Liver (tissue), 9 donors: ENCODE results near the gene KIF6. TPM values are rescaled to one million over a fixed set of nuclear protein-coding genes. Genes with fewer than 3 reads are reported as not detected.

ENCODE experiments used
- DNase-seq: peaks from one replicate; pipeline ENCODE4 v3.0.0-alpha.2; 2017; ENCODE audit warnings: low spot score
- H3K27ac ChIP-seq, 2 donors: one replicate each; pipeline ENCODE4 v1.7.0; 2013; ENCODE audit warnings: inconsistent platforms in 2 of 2, low read length in 2 of 2, control low read depth in 1 of 2, low read depth in 1 of 2, mild to moderate bottlenecking in 1 of 2
- H3K27me3 ChIP-seq, 4 donors: one replicate each; pipeline versions ENCODE4 v1.6.1 to v1.7.0; 2013; ENCODE audit warnings: low read length in 3 of 4, inconsistent platforms in 1 of 4, mild to moderate bottlenecking in 1 of 4, moderate library complexity in 1 of 4; ENCODE audit not compliant: control insufficient read depth in 4 of 4, insufficient read depth in 4 of 4
- H3K36me3 ChIP-seq, 4 donors: one replicate each; pipeline versions ENCODE4 v1.6.1 to v1.7.0; 2013; ENCODE audit warnings: low read length in 3 of 4, mild to moderate bottlenecking in 3 of 4, low read depth in 1 of 4, moderate library complexity in 1 of 4; ENCODE audit not compliant: control insufficient read depth in 4 of 4, insufficient read depth in 3 of 4
- H3K4me1 ChIP-seq, 4 donors: one replicate each; pipeline versions ENCODE4 v1.6.1 to v1.7.0; 2013; ENCODE audit warnings: low read length in 3 of 4, mild to moderate bottlenecking in 3 of 4, moderate library complexity in 1 of 4; ENCODE audit not compliant: control insufficient read depth in 4 of 4, insufficient read depth in 4 of 4
- H3K4me3 ChIP-seq, 3 donors: one replicate each; pipeline versions ENCODE4 v1.6.1 to v1.7.0; 2013; ENCODE audit warnings: low read length in 3 of 3, control low read depth in 1 of 3, low read depth in 1 of 3, mild to moderate bottlenecking in 1 of 3
- H3K9ac ChIP-seq, 2 donors: one replicate each; pipeline ENCODE4 v1.7.0; 2013; ENCODE audit warnings: low read length in 2 of 2, mild to moderate bottlenecking in 2 of 2, moderate library complexity in 2 of 2, control low read depth in 1 of 2, low read depth in 1 of 2
- H3K9me3 ChIP-seq, 4 donors: one replicate each; pipeline versions ENCODE4 v1.6.1 to v1.7.0; 2013; ENCODE audit warnings: low read length in 3 of 4; ENCODE audit not compliant: control insufficient read depth in 4 of 4
- ATF3 ChIP-seq: IDR thresholded peaks from 2 replicates; pipeline ENCODE4 v1.6.1; 2016; ENCODE audit warnings: antibody characterized with exemption
- EGR1 ChIP-seq, 2 donors: IDR thresholded peaks; 2 replicates each; pipeline ENCODE4 v1.6.1; 2016 to 2018; ENCODE audit warnings: antibody characterized with exemption in 2 of 2, low read depth in 2 of 2
- FOXA1 ChIP-seq: IDR thresholded peaks from 2 replicates; pipeline ENCODE4 v1.6.1; 2016; ENCODE audit warnings: antibody characterized with exemption
- FOXA2 ChIP-seq: IDR thresholded peaks from 2 replicates; pipeline ENCODE4 v1.6.1; 2016; ENCODE audit warnings: antibody characterized with exemption
- GABPA ChIP-seq, 2 donors: IDR thresholded peaks in 1 of 2; conservative IDR thresholded peaks in 1 of 2; 2 replicates each; pipeline ENCODE4 v1.6.1; 2016; ENCODE audit warnings: antibody characterized with exemption in 2 of 2, mild to moderate bottlenecking in 1 of 2, moderate library complexity in 1 of 2
- HNF4A ChIP-seq, 2 donors: conservative IDR thresholded peaks; 2 replicates each; pipeline ENCODE4 v1.6.1; 2016; ENCODE audit warnings: antibody characterized with exemption in 2 of 2, mild to moderate bottlenecking in 2 of 2
- HNF4G ChIP-seq: IDR thresholded peaks from 2 replicates; pipeline ENCODE4 v1.6.1; 2016; ENCODE audit warnings: antibody characterized with exemption
- JUND ChIP-seq, 2 donors: IDR thresholded peaks; 2 replicates each; pipeline ENCODE4 v1.6.1; 2016; ENCODE audit warnings: antibody characterized with exemption in 2 of 2
- NR2F2 ChIP-seq: IDR thresholded peaks from 2 replicates; pipeline ENCODE4 v1.6.1; 2016; ENCODE audit warnings: antibody characterized with exemption
- RAD21 ChIP-seq, 2 donors: IDR thresholded peaks; 2 replicates each; pipeline ENCODE4 v1.6.1; 2016; ENCODE audit warnings: antibody characterized with exemption in 2 of 2, mild to moderate bottlenecking in 2 of 2
- REST ChIP-seq: IDR thresholded peaks from 2 replicates; pipeline ENCODE4 v1.6.1; 2016; ENCODE audit warnings: antibody characterized with exemption, mild to moderate bottlenecking
- RXRA ChIP-seq, 2 donors: IDR thresholded peaks; 2 replicates each; pipeline ENCODE4 v1.6.1; 2017 to 2018; ENCODE audit warnings: antibody characterized with exemption in 2 of 2, mild to moderate bottlenecking in 1 of 2
- SP1 ChIP-seq: IDR thresholded peaks from 2 replicates; pipeline ENCODE4 v1.6.1; 2018; ENCODE audit warnings: antibody characterized with exemption, mild to moderate bottlenecking
- TAF1 ChIP-seq: conservative IDR thresholded peaks from 2 replicates; pipeline ENCODE4 v1.6.1; 2016; ENCODE audit warnings: antibody characterized with exemption, mild to moderate bottlenecking
- YY1 ChIP-seq: IDR thresholded peaks from 2 replicates; pipeline ENCODE4 v1.6.1; 2016; ENCODE audit warnings: antibody characterized with exemption, mild to moderate bottlenecking
- WGBS: extraction: QIAGEN DNeasy Blood & Tissue Kit; methylation state at CpG from one replicate; pipeline ENCODE4 v1.1.7; 2013; 5-methylcytosine and 5-hydroxymethylcytosine counted together
- polyA plus RNA-seq, 2 donors: library from polyadenylated mRNA; stranded (reverse) in 1 of 2; unstranded in 1 of 2; fragments of 200-250 nt in 1 of 2; fragments of >200 nt in 1 of 2; fragmentation: Nextera tagmentation in 1 of 2; extraction: Ambion mirVana in 1 of 2; gene quantifications; one replicate each; pipeline versions ENCODE4 v1.2.1 to v1.2.3, GENCODE V29; 2013 to 2015
- total RNA-seq, 2 donors: library from RNA; depleted of rRNA; stranded (reverse); fragments of >200 nt; gene quantifications; one replicate each; pipeline ENCODE4 v1.2.3, GENCODE V29; 2014
- TF ChIP-seq, protein P1 (sequence below): IDR thresholded peaks from 2 replicates; pipeline ENCODE4 v1.6.1; 2016; ENCODE audit warnings: antibody characterized with exemption
- TF ChIP-seq, protein P2 (sequence below): fragments of 150-350 bp; IDR thresholded peaks from 2 replicates; pipeline ENCODE4 v1.5.1; 2017; ENCODE audit warnings: improper control_type of control experiment, low read depth, low read length; ENCODE audit not compliant: missing input control
- TF ChIP-seq, protein P3 (sequence below): IDR thresholded peaks from 2 replicates; pipeline ENCODE4 v1.6.1; 2016; ENCODE audit warnings: antibody characterized with exemption
- donor health status: healthy.
- donor health status: healthy.
- donor health status: healthy.
- donor health status: healthy.
- donor health status: healthy.

The KIF6 gene
- total and polyA plus RNA-seq, 4 donors, result 0.17 to 7.5 (median 0.29) TPM

- no peaks in the 10 kb centered on the region for H3K36me3 ChIP-seq
- no peak for DNase-seq
- TF ChIP-seq, protein P1, sequence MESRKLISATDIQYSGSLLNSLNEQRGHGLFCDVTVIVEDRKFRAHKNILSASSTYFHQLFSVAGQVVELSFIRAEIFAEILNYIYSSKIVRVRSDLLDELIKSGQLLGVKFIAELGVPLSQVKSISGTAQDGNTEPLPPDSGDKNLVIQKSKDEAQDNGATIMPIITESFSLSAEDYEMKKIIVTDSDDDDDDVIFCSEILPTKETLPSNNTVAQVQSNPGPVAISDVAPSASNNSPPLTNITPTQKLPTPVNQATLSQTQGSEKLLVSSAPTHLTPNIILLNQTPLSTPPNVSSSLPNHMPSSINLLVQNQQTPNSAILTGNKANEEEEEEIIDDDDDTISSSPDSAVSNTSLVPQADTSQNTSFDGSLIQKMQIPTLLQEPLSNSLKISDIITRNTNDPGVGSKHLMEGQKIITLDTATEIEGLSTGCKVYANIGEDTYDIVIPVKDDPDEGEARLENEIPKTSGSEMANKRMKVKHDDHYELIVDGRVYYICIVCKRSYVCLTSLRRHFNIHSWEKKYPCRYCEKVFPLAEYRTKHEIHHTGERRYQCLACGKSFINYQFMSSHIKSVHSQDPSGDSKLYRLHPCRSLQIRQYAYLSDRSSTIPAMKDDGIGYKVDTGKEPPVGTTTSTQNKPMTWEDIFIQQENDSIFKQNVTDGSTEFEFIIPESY, result no peak
- TF ChIP-seq GABPA (IDR thresholded peaks at IDR 0.05 in 1 of 2, conservative IDR thresholded peaks at IDR 0.05 in 1 of 2) (no peak), RAD21 (IDR thresholded peaks at IDR 0.05) (no peak), YY1 (no peak), HNF4A (conservative IDR thresholded peaks at IDR 0.05) (no peak), RXRA (IDR thresholded peaks at IDR 0.05) (no peak), FOXA1 (no peak)
- H3K9ac ChIP-seq, result no peak overlapping the region
- H3K27me3 ChIP-seq, result no peaks in the 10 kb centered on the region
- WGBS, result 87% methylated on average over 15 of the region's 15 CpGs
- H3K4me1 ChIP-seq, result no peaks in the 10 kb centered on the region
- H3K4me3 ChIP-seq, result no peak overlapping the region
- no peak overlapping the region for H3K27ac ChIP-seq
- no peaks in the 10 kb centered on the region for H3K9me3 ChIP-seq
Measured at GRCh38 chr6:39420300-39421265, 304.6 kb downstream of the KIF6 start.

- Histone ChIP-seq H3K4me1 (no peaks in the 10 kb centered on the region), H3K4me3 (no peak overlapping the region), H3K9me3 (no peaks in the 10 kb centered on the region), H3K36me3 (no peaks in the 10 kb centered on the region), H3K27me3 (no peaks in the 10 kb centered on the region), H3K27ac (no peak overlapping the region), H3K9ac (no peak overlapping the region)
- DNase-seq, result no peak
- WGBS, result 89% methylated on average over 3 of the region's 3 CpGs
- TF ChIP-seq RAD21 (IDR thresholded peaks at IDR 0.05), result no peak
- no peak for TF ChIP-seq RXRA (IDR thresholded peaks at IDR 0.05)
- no peak for TF ChIP-seq EGR1 (IDR thresholded peaks at IDR 0.05; ENCODE audit: low read depth in 2 of 2)
- TF ChIP-seq ATF3, result no peak
- TF ChIP-seq JUND (IDR thresholded peaks at IDR 0.05), result no peak
- TF ChIP-seq, protein P2, sequence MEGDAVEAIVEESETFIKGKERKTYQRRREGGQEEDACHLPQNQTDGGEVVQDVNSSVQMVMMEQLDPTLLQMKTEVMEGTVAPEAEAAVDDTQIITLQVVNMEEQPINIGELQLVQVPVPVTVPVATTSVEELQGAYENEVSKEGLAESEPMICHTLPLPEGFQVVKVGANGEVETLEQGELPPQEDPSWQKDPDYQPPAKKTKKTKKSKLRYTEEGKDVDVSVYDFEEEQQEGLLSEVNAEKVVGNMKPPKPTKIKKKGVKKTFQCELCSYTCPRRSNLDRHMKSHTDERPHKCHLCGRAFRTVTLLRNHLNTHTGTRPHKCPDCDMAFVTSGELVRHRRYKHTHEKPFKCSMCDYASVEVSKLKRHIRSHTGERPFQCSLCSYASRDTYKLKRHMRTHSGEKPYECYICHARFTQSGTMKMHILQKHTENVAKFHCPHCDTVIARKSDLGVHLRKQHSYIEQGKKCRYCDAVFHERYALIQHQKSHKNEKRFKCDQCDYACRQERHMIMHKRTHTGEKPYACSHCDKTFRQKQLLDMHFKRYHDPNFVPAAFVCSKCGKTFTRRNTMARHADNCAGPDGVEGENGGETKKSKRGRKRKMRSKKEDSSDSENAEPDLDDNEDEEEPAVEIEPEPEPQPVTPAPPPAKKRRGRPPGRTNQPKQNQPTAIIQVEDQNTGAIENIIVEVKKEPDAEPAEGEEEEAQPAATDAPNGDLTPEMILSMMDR, result no peak
- no peak for TF ChIP-seq TAF1
- TF ChIP-seq HNF4A (conservative IDR thresholded peaks at IDR 0.05), result no peak
- TF ChIP-seq NR2F2, result no peak
- TF ChIP-seq FOXA1, result no peak
- TF ChIP-seq, protein P3, sequence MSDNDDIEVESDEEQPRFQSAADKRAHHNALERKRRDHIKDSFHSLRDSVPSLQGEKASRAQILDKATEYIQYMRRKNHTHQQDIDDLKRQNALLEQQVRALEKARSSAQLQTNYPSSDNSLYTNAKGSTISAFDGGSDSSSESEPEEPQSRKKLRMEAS, result no peak
- TF ChIP-seq FOXA2, result no peak
- no peak for TF ChIP-seq GABPA (IDR thresholded peaks at IDR 0.05 in 1 of 2, conservative IDR thresholded peaks at IDR 0.05 in 1 of 2)
- TF ChIP-seq REST, result no peak
- no peak for TF ChIP-seq YY1
- no peak for TF ChIP-seq HNF4G
- TF ChIP-seq, protein P1, result no peak
- TF ChIP-seq SP1, result no peak
Measured at GRCh38 chr6:39419607-39420006, 305.6 kb downstream of the KIF6 start.
